GM23338 (cell line): Measurements from ENCODE around the gene CYP11A1. TPM values are rescaled to one million over a fixed set of nuclear protein-coding genes. Genes with fewer than 3 reads are reported as not detected.

Experiments
- ATAC-seq: fragments of 200-7000 bp; cut with Tn5 transposase; 3 replicates; pipeline ENCODE4 v1.9.1; 2020
- DNase-seq: peaks from one replicate; pipeline ENCODE4 v3.0.0-alpha.2; 2015; ENCODE audit warnings: low spot score
- H2AFZ ChIP-seq: fragments of 200-600 bp; sonication (generic); 2 replicates; pipeline ENCODE4 v1.8.0; 2016; ENCODE audit warnings: antibody characterized with exemption, mild to moderate bottlenecking, moderate library complexity
- H3F3A ChIP-seq: fragments of 200-600 bp; sonication (generic); replicated peaks from 2 replicates; pipeline ENCODE4 v1.8.0; 2017; ENCODE audit warnings: antibody characterized with exemption, mixed run types, low read depth
- H3K27ac ChIP-seq: fragments of 200-600 bp; sonication (generic); 2 replicates; pipeline ENCODE4 v1.6.1; 2016; ENCODE audit warnings: low read depth
- H3K27me3 ChIP-seq: fragments of 200-600 bp; sonication (generic); 2 replicates; pipeline ENCODE4 v1.8.0; 2016; ENCODE audit warnings: mild to moderate bottlenecking, mixed run types, moderate library complexity; ENCODE audit not compliant: insufficient read depth
- H3K36me3 ChIP-seq: fragments of 200-600 bp; sonication (generic); 2 replicates; pipeline ENCODE4 v1.8.0; 2016; ENCODE audit warnings: mild to moderate bottlenecking; ENCODE audit not compliant: insufficient read depth
- H3K4me1 ChIP-seq: fragments of 200-600 bp; sonication (generic); 2 replicates; pipeline ENCODE4 v1.8.0; 2016; ENCODE audit warnings: mild to moderate bottlenecking, moderate library complexity; ENCODE audit not compliant: insufficient read depth
- H3K4me2 ChIP-seq: fragments of 200-600 bp; sonication (generic); 2 replicates; pipeline ENCODE4 v1.7.1; 2017; ENCODE audit warnings: mixed run types
- H3K4me3 ChIP-seq: fragments of 200-600 bp; sonication (generic); 2 replicates; pipeline ENCODE4 v1.6.1; 2016; ENCODE audit warnings: mixed run types
- H3K79me2 ChIP-seq: fragments of 200-600 bp; sonication (generic); replicated peaks from 2 replicates; pipeline ENCODE4 v1.8.0; 2017; ENCODE audit warnings: mild to moderate bottlenecking; ENCODE audit not compliant: insufficient read depth
- H3K9me2 ChIP-seq: fragments of 200-600 bp; sonication (generic); 2 replicates; pipeline ENCODE4 v1.8.0; 2017; ENCODE audit not compliant: insufficient read depth
- H4K20me1 ChIP-seq: fragments of 200-600 bp; sonication (generic); replicated peaks from 2 replicates; pipeline ENCODE4 v1.8.0; 2017; ENCODE audit warnings: mild to moderate bottlenecking; ENCODE audit not compliant: insufficient read depth
- H3K27ac Mint-ChIP-seq: 2 replicates; pipeline ENCODE4 v1.8.0; 2020; ENCODE audit warnings: inconsistent platforms, mild to moderate bottlenecking, moderate library complexity, mixed read lengths
- H3K27me3 Mint-ChIP-seq: 3 replicates; pipeline ENCODE4 v1.8.0; 2022; ENCODE audit warnings: low read depth, mild to moderate bottlenecking, moderate library complexity, mixed read lengths, inconsistent platforms; ENCODE audit not compliant: insufficient read depth, poor library complexity
- H3K36me3 Mint-ChIP-seq: 3 replicates; pipeline ENCODE4 v1.8.0; 2021; ENCODE audit warnings: low read depth, mild to moderate bottlenecking, inconsistent platforms, moderate library complexity, mixed read lengths
- H3K4me1 Mint-ChIP-seq: 3 replicates; pipeline ENCODE4 v1.8.0; 2020; ENCODE audit warnings: mild to moderate bottlenecking, inconsistent platforms, mixed read lengths
- H3K4me3 Mint-ChIP-seq: 3 replicates; pipeline ENCODE4 v1.8.0; 2021; ENCODE audit warnings: moderate library complexity, mild to moderate bottlenecking, inconsistent platforms, mixed read lengths
- H3K9me3 Mint-ChIP-seq: 3 replicates; pipeline ENCODE4 v1.8.0; 2020; ENCODE audit warnings: moderate library complexity, mild to moderate bottlenecking, inconsistent platforms, mixed read lengths
- CREB1 ChIP-seq: fragments of 250-450 bp; sonication (Bioruptor Pico); IDR thresholded peaks from 2 replicates; pipeline ENCODE4 v1.5.0; 2020; ENCODE audit warnings: low read depth, mild to moderate bottlenecking, moderate library complexity
- ETS1 ChIP-seq: IDR thresholded peaks from 2 replicates; pipeline ENCODE4 v1.6.1; 2016; ENCODE audit warnings: antibody characterized with exemption
- EZH2 ChIP-seq: fragments of 200-600 bp; sonication (generic); IDR thresholded peaks from one replicate; pipeline ENCODE4 v1.8.0; 2017; ENCODE audit warnings: antibody characterized with exemption, mild to moderate bottlenecking, low read depth; ENCODE audit not compliant: unreplicated experiment
- EZH2phosphoT487 ChIP-seq: fragments of 200-600 bp; sonication (generic); IDR thresholded peaks from one replicate; pipeline ENCODE4 v1.8.1; 2018; ENCODE audit warnings: antibody characterized with exemption; ENCODE audit not compliant: unreplicated experiment
- JUNB ChIP-seq: IDR thresholded peaks from one replicate; pipeline ENCODE4 v1.6.1; 2016; ENCODE audit warnings: antibody characterized with exemption; ENCODE audit not compliant: unreplicated experiment
- NANOG ChIP-seq: IDR thresholded peaks from 2 replicates; pipeline ENCODE4 v1.6.1; 2016; ENCODE audit warnings: antibody characterized with exemption, borderline replicate concordance
- POLR2AphosphoS5 ChIP-seq: IDR thresholded peaks from 2 replicates; pipeline ENCODE4 v1.6.1; 2016; ENCODE audit warnings: antibody characterized with exemption, low read depth
- STAT1 ChIP-seq: IDR thresholded peaks from one replicate; pipeline ENCODE4 v1.6.1; 2016; ENCODE audit warnings: antibody characterized with exemption; ENCODE audit not compliant: unreplicated experiment
- ZNF114 ChIP-seq: fragments of 250-450 bp; sonication (Bioruptor Pico); IDR thresholded peaks from 2 replicates; pipeline ENCODE4 v1.5.0; 2020; ENCODE audit warnings: mild to moderate bottlenecking, moderate library complexity
- ZNF331 ChIP-seq: fragments of 250-450 bp; sonication (Bioruptor Pico); IDR thresholded peaks from 2 replicates; pipeline ENCODE4 v1.5.0; 2020; ENCODE audit warnings: low read depth, mild to moderate bottlenecking, moderate library complexity
- polyA plus RNA-seq: library from polyadenylated mRNA; unstranded; fragments of >200 nt; fragmentation: Nextera tagmentation; extraction: Ambion mirVana; gene quantifications from 2 replicates; pipeline ENCODE4 v1.2.1, GENCODE V29; 2016
- total RNA-seq: library from RNA; depleted of rRNA; stranded (reverse); fragments of >200 nt; shearing (Covaris generic); gene quantifications from 2 replicates; pipeline ENCODE4 v1.2.3, GENCODE V29; 2014
- TF ChIP-seq, protein P1 (sequence below), 2 experiments: fragments of 200-600 bp in 1 of 2; sonication (generic) in 1 of 2; conservative IDR thresholded peaks; 2 replicates each; pipeline versions ENCODE4 v1.5.1 to v1.6.1; 2016 to 2017; ENCODE audit warnings: antibody characterized with exemption in 2 of 2, low read depth in 2 of 2, mild to moderate bottlenecking in 2 of 2, moderate library complexity in 1 of 2
- TF ChIP-seq, protein P2 (sequence below): fragments of 250-450 bp; sonication (Bioruptor Pico); IDR thresholded peaks from 2 replicates; pipeline ENCODE4 v1.5.0; 2020; ENCODE audit warnings: mild to moderate bottlenecking, moderate library complexity
- TF ChIP-seq, protein P3 (sequence below): IDR thresholded peaks from one replicate; pipeline ENCODE4 v1.6.1; 2018; ENCODE audit warnings: antibody characterized with exemption; ENCODE audit not compliant: unreplicated experiment

The CYP11A1 gene
- total and polyA plus RNA-seq, 2 experiments from 2014 or later, result 1.2 to 1.7 TPM

GRCh38 chr15:74319596-74320351, 47.7 kb downstream of the CYP11A1 start:
- TF ChIP-seq POLR2AphosphoS5 (no peak), ETS1 (no peak), JUNB (no peak), EZH2 (no peak), STAT1 (no peak), EZH2phosphoT487 (no peak), ZNF331 (no peak), ZNF114 (CRISPR knock-in tag) (no peak), NANOG (no peak), CREB1 (CRISPR knock-in tag) (no peak)
- TF ChIP-seq, protein P1, sequence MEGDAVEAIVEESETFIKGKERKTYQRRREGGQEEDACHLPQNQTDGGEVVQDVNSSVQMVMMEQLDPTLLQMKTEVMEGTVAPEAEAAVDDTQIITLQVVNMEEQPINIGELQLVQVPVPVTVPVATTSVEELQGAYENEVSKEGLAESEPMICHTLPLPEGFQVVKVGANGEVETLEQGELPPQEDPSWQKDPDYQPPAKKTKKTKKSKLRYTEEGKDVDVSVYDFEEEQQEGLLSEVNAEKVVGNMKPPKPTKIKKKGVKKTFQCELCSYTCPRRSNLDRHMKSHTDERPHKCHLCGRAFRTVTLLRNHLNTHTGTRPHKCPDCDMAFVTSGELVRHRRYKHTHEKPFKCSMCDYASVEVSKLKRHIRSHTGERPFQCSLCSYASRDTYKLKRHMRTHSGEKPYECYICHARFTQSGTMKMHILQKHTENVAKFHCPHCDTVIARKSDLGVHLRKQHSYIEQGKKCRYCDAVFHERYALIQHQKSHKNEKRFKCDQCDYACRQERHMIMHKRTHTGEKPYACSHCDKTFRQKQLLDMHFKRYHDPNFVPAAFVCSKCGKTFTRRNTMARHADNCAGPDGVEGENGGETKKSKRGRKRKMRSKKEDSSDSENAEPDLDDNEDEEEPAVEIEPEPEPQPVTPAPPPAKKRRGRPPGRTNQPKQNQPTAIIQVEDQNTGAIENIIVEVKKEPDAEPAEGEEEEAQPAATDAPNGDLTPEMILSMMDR (conservative IDR thresholded peaks at IDR 0.05; ENCODE audit: low read depth in 2 of 2), result no peak
- TF ChIP-seq, protein P2, sequence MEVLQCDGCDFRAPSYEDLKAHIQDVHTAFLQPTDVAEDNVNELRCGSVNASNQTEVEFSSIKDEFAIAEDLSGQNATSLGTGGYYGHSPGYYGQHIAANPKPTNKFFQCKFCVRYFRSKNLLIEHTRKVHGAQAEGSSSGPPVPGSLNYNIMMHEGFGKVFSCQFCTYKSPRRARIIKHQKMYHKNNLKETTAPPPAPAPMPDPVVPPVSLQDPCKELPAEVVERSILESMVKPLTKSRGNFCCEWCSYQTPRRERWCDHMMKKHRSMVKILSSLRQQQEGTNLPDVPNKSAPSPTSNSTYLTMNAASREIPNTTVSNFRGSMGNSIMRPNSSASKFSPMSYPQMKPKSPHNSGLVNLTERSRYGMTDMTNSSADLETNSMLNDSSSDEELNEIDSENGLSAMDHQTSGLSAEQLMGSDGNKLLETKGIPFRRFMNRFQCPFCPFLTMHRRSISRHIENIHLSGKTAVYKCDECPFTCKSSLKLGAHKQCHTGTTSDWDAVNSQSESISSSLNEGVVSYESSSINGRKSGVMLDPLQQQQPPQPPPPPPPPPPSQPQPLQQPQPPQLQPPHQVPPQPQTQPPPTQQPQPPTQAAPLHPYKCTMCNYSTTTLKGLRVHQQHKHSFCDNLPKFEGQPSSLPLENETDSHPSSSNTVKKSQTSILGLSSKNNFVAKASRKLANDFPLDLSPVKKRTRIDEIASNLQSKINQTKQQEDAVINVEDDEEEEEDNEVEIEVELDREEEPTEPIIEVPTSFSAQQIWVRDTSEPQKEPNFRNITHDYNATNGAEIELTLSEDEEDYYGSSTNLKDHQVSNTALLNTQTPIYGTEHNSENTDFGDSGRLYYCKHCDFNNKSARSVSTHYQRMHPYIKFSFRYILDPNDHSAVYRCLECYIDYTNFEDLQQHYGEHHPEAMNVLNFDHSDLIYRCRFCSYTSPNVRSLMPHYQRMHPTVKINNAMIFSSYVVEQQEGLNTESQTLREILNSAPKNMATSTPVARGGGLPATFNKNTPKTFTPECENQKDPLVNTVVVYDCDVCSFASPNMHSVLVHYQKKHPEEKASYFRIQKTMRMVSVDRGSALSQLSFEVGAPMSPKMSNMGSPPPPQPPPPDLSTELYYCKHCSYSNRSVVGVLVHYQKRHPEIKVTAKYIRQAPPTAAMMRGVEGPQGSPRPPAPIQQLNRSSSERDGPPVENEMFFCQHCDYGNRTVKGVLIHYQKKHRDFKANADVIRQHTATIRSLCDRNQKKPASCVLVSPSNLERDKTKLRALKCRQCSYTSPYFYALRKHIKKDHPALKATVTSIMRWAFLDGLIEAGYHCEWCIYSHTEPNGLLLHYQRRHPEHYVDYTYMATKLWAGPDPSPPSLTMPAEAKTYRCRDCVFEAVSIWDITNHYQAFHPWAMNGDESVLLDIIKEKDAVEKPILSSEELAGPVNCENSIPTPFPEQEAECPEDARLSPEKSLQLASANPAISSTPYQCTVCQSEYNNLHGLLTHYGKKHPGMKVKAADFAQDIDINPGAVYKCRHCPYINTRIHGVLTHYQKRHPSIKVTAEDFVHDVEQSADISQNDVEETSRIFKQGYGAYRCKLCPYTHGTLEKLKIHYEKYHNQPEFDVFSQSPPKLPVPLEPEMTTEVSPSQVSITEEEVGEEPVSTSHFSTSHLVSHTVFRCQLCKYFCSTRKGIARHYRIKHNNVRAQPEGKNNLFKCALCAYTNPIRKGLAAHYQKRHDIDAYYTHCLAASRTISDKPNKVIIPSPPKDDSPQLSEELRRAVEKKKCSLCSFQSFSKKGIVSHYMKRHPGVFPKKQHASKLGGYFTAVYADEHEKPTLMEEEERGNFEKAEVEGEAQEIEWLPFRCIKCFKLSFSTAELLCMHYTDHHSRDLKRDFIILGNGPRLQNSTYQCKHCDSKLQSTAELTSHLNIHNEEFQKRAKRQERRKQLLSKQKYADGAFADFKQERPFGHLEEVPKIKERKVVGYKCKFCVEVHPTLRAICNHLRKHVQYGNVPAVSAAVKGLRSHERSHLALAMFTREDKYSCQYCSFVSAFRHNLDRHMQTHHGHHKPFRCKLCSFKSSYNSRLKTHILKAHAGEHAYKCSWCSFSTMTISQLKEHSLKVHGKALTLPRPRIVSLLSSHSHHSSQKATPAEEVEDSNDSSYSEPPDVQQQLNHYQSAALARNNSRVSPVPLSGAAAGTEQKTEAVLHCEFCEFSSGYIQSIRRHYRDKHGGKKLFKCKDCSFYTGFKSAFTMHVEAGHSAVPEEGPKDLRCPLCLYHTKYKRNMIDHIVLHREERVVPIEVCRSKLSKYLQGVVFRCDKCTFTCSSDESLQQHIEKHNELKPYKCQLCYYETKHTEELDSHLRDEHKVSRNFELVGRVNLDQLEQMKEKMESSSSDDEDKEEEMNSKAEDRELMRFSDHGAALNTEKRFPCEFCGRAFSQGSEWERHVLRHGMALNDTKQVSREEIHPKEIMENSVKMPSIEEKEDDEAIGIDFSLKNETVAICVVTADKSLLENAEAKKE (CRISPR knock-in tag), result no peak
- TF ChIP-seq, protein P3, sequence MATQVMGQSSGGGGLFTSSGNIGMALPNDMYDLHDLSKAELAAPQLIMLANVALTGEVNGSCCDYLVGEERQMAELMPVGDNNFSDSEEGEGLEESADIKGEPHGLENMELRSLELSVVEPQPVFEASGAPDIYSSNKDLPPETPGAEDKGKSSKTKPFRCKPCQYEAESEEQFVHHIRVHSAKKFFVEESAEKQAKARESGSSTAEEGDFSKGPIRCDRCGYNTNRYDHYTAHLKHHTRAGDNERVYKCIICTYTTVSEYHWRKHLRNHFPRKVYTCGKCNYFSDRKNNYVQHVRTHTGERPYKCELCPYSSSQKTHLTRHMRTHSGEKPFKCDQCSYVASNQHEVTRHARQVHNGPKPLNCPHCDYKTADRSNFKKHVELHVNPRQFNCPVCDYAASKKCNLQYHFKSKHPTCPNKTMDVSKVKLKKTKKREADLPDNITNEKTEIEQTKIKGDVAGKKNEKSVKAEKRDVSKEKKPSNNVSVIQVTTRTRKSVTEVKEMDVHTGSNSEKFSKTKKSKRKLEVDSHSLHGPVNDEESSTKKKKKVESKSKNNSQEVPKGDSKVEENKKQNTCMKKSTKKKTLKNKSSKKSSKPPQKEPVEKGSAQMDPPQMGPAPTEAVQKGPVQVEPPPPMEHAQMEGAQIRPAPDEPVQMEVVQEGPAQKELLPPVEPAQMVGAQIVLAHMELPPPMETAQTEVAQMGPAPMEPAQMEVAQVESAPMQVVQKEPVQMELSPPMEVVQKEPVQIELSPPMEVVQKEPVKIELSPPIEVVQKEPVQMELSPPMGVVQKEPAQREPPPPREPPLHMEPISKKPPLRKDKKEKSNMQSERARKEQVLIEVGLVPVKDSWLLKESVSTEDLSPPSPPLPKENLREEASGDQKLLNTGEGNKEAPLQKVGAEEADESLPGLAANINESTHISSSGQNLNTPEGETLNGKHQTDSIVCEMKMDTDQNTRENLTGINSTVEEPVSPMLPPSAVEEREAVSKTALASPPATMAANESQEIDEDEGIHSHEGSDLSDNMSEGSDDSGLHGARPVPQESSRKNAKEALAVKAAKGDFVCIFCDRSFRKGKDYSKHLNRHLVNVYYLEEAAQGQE, result no peak
- H3K36me3 Mint-ChIP-seq, result no peaks in the 10 kb centered on the region; the same call in 2 of the 3 replicates
- no peak overlapping the region; the same call in 2 of the 3 replicates for H3K4me3 Mint-ChIP-seq
- H3K27ac Mint-ChIP-seq, result no peak overlapping the region
- H3F3A ChIP-seq, result no peaks in the 10 kb centered on the region
- DNase-seq (peak; percentile 83), ATAC-seq (peak; percentile 76)
- no peaks in the 10 kb centered on the region; the same call in 2 of the 3 replicates for H3K9me3 Mint-ChIP-seq
- H3K27me3 ChIP-seq, result no peaks in the 10 kb centered on the region
- peaks cover 32% of the 10 kb centered on the region for H3K4me1 Mint-ChIP-seq
- peaks cover 30% of the 10 kb centered on the region for H3K4me1 ChIP-seq
- peak overlapping the region; percentile 38 for H3K4me2 ChIP-seq
- H4K20me1 ChIP-seq, result no peaks in the 10 kb centered on the region
- H3K9me2 ChIP-seq, result no peaks in the 10 kb centered on the region
- H2AFZ ChIP-seq, result peak overlapping the region; percentile 14; the same call in 1 of the 2 replicates
- peaks cover 13% of the 10 kb centered on the region for H3K27me3 Mint-ChIP-seq
- H3K27ac ChIP-seq, result no peak overlapping the region
- no peaks in the 10 kb centered on the region for H3K79me2 ChIP-seq
- no peak overlapping the region for H3K4me3 ChIP-seq
- H3K36me3 ChIP-seq, result no peaks in the 10 kb centered on the region
